Measurements from ENCODE around the gene RFX1. TPM values are rescaled to one million over a fixed set of nuclear protein-coding genes. Genes with fewer than 3 reads are reported as not detected.
"Not testable (repeated sequence)": the region's sequence is repeated elsewhere in the genome, so short reads cannot be mapped to it uniquely, and the experiment has no call there.

Gene RFX1
- total RNA-seq, 2 experiments from 2014 or later: 9.9 to 11.4 TPM

GRCh38 chr19:13980340-13980739, 25.8 kb downstream of the RFX1 start:
- no peak for DNase-seq
- H3K4me3 Mint-ChIP-seq: no peak overlapping the region

GRCh38 chr19:13979686-13980085, 26.4 kb downstream of the RFX1 start:
- Mint-ChIP-seq H3K27me3 (no peaks in the 10 kb centered on the region), H3K36me3 (peaks cover 2% of the 10 kb centered on the region), H3K4me1 (peaks cover 31% of the 10 kb centered on the region), H3K4me3 (peak overlapping the region; percentile 48), H3K9me3 (no peaks in the 10 kb centered on the region), H3K27ac (no peak overlapping the region)
- DNase-seq: no peak

More at GRCh38 chr19:13980340-13980739, 25.8 kb downstream of the RFX1 start:
- Mint-ChIP-seq H3K4me1 (peaks cover 34% of the 10 kb centered on the region), H3K27ac (no peak overlapping the region), H3K36me3 (peaks cover 2% of the 10 kb centered on the region), H3K27me3 (no peaks in the 10 kb centered on the region), H3K9me3 (no peaks in the 10 kb centered on the region)

GRCh38 chr19:13979244-13979615, 26.9 kb downstream of the RFX1 start:
- Mint-ChIP-seq H3K4me3 (peak overlapping the region; percentile 48), H3K27me3 (no peaks in the 10 kb centered on the region), H3K36me3 (peaks cover 4% of the 10 kb centered on the region), H3K27ac (no peak overlapping the region), H3K4me1 (peaks cover 34% of the 10 kb centered on the region), H3K9me3 (no peaks in the 10 kb centered on the region)
- DNase-seq: no peak

- Mint-ChIP-seq H3K27ac (peak overlapping the region; percentile 58), H3K4me3 (peak overlapping the region; percentile 42), H3K9me3 (no peaks in the 10 kb centered on the region), H3K4me1 (peaks cover 36% of the 10 kb centered on the region), H3K36me3 (peaks cover 8% of the 10 kb centered on the region), H3K27me3 (no peaks in the 10 kb centered on the region)
- DNase-seq: peak; percentile 68
Observed at GRCh38 chr19:13978351-13979243, 27.5 kb downstream of the RFX1 start.

GRCh38 chr19:13977803-13978202, 28.3 kb downstream of the RFX1 start:
- Mint-ChIP-seq H3K4me3 (peak overlapping the region; percentile 42), H3K9me3 (no peaks in the 10 kb centered on the region), H3K27me3 (no peaks in the 10 kb centered on the region), H3K36me3 (peaks cover 10% of the 10 kb centered on the region), H3K4me1 (peaks cover 31% of the 10 kb centered on the region), H3K27ac (no peak overlapping the region)
- no peak for DNase-seq

- Mint-ChIP-seq H3K36me3 (peaks cover 8% of the 10 kb centered on the region), H3K4me1 (peaks cover 22% of the 10 kb centered on the region), H3K27me3 (no peaks in the 10 kb centered on the region), H3K27ac (no peak overlapping the region), H3K9me3 (no peaks in the 10 kb centered on the region), H3K4me3 (no peak overlapping the region)
- DNase-seq: no peak
Observed at GRCh38 chr19:13976446-13976845, 29.7 kb downstream of the RFX1 start.

- Mint-ChIP-seq H3K9me3 (no peaks in the 10 kb centered on the region), H3K27me3 (no peaks in the 10 kb centered on the region), H3K27ac (no peak overlapping the region), H3K36me3 (peaks cover 8% of the 10 kb centered on the region), H3K4me1 (peaks cover 19% of the 10 kb centered on the region), H3K4me3 (no peak overlapping the region)
- no peak for DNase-seq
Observed at GRCh38 chr19:13975870-13976269, 30.2 kb downstream of the RFX1 start.

GRCh38 chr19:13974073-13974472, 32.0 kb downstream of the RFX1 start:
- peaks cover 10% of the 10 kb centered on the region for H3K36me3 Mint-ChIP-seq
- no peak overlapping the region for H3K4me3 Mint-ChIP-seq
- DNase-seq: peak; percentile 35
- H3K27ac Mint-ChIP-seq: no peak overlapping the region
- no peaks in the 10 kb centered on the region for H3K27me3 Mint-ChIP-seq
- H3K9me3 Mint-ChIP-seq: no peaks in the 10 kb centered on the region
- peaks cover 13% of the 10 kb centered on the region for H3K4me1 Mint-ChIP-seq

GRCh38 chr19:13973479-13973878, 32.6 kb downstream of the RFX1 start:
- not testable (repeated sequence) for H3K27ac Mint-ChIP-seq, DNase-seq, H3K4me3 Mint-ChIP-seq, H3K27me3 Mint-ChIP-seq, H3K9me3 Mint-ChIP-seq
- Mint-ChIP-seq H3K36me3 (peaks cover 12% of the 10 kb centered on the region), H3K4me1 (peaks cover 13% of the 10 kb centered on the region)

GRCh38 chr19:13972368-13973155, 33.6 kb downstream of the RFX1 start:
- no peak for DNase-seq
- Mint-ChIP-seq H3K4me1 (peaks cover 9% of the 10 kb centered on the region), H3K36me3 (peaks cover 12% of the 10 kb centered on the region), H3K4me3 (no peak overlapping the region), H3K27ac (no peak overlapping the region), H3K27me3 (no peaks in the 10 kb centered on the region), H3K9me3 (no peaks in the 10 kb centered on the region)

GRCh38 chr19:13971868-13972267, 34.3 kb downstream of the RFX1 start:
- peaks cover 12% of the 10 kb centered on the region for H3K36me3 Mint-ChIP-seq
- not testable (repeated sequence) for H3K4me3 Mint-ChIP-seq

GRCh38 chr19:13969897-13970296, 36.2 kb downstream of the RFX1 start:
- Mint-ChIP-seq H3K4me3 (no peak overlapping the region), H3K27me3 (no peaks in the 10 kb centered on the region), H3K9me3 (no peaks in the 10 kb centered on the region), H3K36me3 (peaks cover 12% of the 10 kb centered on the region), H3K4me1 (peaks cover 8% of the 10 kb centered on the region), H3K27ac (no peak overlapping the region)
- no peak for DNase-seq

More at GRCh38 chr19:13971868-13972267, 34.3 kb downstream of the RFX1 start:
- H3K4me1 Mint-ChIP-seq, DNase-seq, H3K27me3 Mint-ChIP-seq, H3K9me3 Mint-ChIP-seq, H3K27ac Mint-ChIP-seq: not testable (repeated sequence)

GRCh38 chr19:13968999-13969398, 37.1 kb downstream of the RFX1 start:
- H3K4me1 Mint-ChIP-seq: peaks cover 2% of the 10 kb centered on the region
- H3K4me3 Mint-ChIP-seq: no peak overlapping the region
- no peaks in the 10 kb centered on the region for H3K9me3 Mint-ChIP-seq
- DNase-seq: no peak
- H3K27ac Mint-ChIP-seq: no peak overlapping the region
- peaks cover 8% of the 10 kb centered on the region for H3K36me3 Mint-ChIP-seq
- no peaks in the 10 kb centered on the region for H3K27me3 Mint-ChIP-seq

GRCh38 chr19:13968383-13968935, 37.7 kb downstream of the RFX1 start:
- no peaks in the 10 kb centered on the region for H3K9me3 Mint-ChIP-seq
- H3K4me3 Mint-ChIP-seq: no peak overlapping the region
- peaks cover 6% of the 10 kb centered on the region for H3K36me3 Mint-ChIP-seq
- H3K27ac Mint-ChIP-seq: no peak overlapping the region
- H3K27me3 Mint-ChIP-seq: no peaks in the 10 kb centered on the region
- no peak for DNase-seq
- H3K4me1 Mint-ChIP-seq: no peaks in the 10 kb centered on the region

GRCh38 chr19:13967206-13967605, 38.9 kb downstream of the RFX1 start:
- H3K27me3 Mint-ChIP-seq: not testable (repeated sequence)

More at GRCh38 chr19:13967206-13967605, 38.9 kb downstream of the RFX1 start:
- not testable (repeated sequence) for H3K27ac Mint-ChIP-seq, DNase-seq, H3K9me3 Mint-ChIP-seq, H3K4me1 Mint-ChIP-seq, H3K36me3 Mint-ChIP-seq, H3K4me3 Mint-ChIP-seq
